Suprapubic skin (tissue), 4 donors: Measurements from ENCODE around the gene TSPAN18. TPM values are rescaled to one million over a fixed set of nuclear protein-coding genes. Genes with fewer than 3 reads are reported as not detected.

Experiments used
- DNase-seq, 2 donors: peaks; one replicate each; pipeline ENCODE4 v3.0.0-alpha.2; 2019; ENCODE audit warnings: low spot score in 2 of 2
- H3K27ac ChIP-seq: fragments of 200-600 bp; sonication (generic); one replicate; pipeline ENCODE4 v1.5.1; 2019
- H3K27me3 ChIP-seq: fragments of 200-600 bp; sonication (generic); one replicate; pipeline ENCODE4 v1.5.1; 2019
- H3K36me3 ChIP-seq: fragments of 200-600 bp; sonication (generic); one replicate; pipeline ENCODE4 v1.5.1; 2019
- H3K4me1 ChIP-seq: fragments of 200-600 bp; sonication (generic); one replicate; pipeline ENCODE4 v1.5.1; 2019
- H3K4me3 ChIP-seq: fragments of 200-600 bp; sonication (generic); one replicate; pipeline ENCODE4 v1.5.1; 2019; ENCODE audit warnings: mild to moderate bottlenecking
- H3K9me3 ChIP-seq: fragments of 200-600 bp; sonication (generic); one replicate; pipeline ENCODE4 v1.5.1; 2019
- CTCF ChIP-seq, 2 donors: fragments of 200-600 bp in 1 of 2; fragments of 450-650 bp in 1 of 2; sonication (generic) in 1 of 2; IDR thresholded peaks; one replicate each; pipeline ENCODE4 v1.5.1; 2016 to 2019; ENCODE audit warnings: antibody characterized with exemption in 2 of 2, mild to moderate bottlenecking in 1 of 2, moderate library complexity in 1 of 2
- EP300 ChIP-seq: sonication (generic); formaldehyde crosslinking; IDR thresholded peaks from one replicate; pipeline ENCODE4 v1.6.1; 2017; ENCODE audit warnings: antibody characterized with exemption
- POLR2A ChIP-seq, 2 donors: fragments of 450-650 bp; IDR thresholded peaks; one replicate each; pipeline ENCODE4 v1.6.1; 2017; ENCODE audit warnings: antibody characterized with exemption in 2 of 2, mild to moderate bottlenecking in 2 of 2, moderate library complexity in 2 of 2
- POLR2AphosphoS5 ChIP-seq, 3 donors: sonication (generic); formaldehyde crosslinking; IDR thresholded peaks; one replicate each; pipeline ENCODE4 v1.6.1; 2017; ENCODE audit warnings: antibody characterized with exemption in 3 of 3
- WGBS: methylation state at CpG from one replicate; pipeline ENCODE4 v1.1.5; 2018; 5-methylcytosine and 5-hydroxymethylcytosine counted together
- total RNA-seq, 4 donors: library from RNA; depleted of rRNA; stranded (reverse); fragments of >200 nt; gene quantifications; one replicate each; pipeline ENCODE4 v1.1.0, GENCODE V29; 2016

Gene TSPAN18
- total RNA-seq, 4 donors from 2014 or later = 1.3 to 5.1 (median 3.9) TPM

GRCh38 chr11:44872556-44872955, 145.8 kb downstream of the TSPAN18 start:
- 95% methylated on average over 1 of the region's 1 CpG for WGBS
- H3K9me3 ChIP-seq = no peaks in the 10 kb centered on the region
- DNase-seq = no peak
- TF ChIP-seq POLR2A (IDR thresholded peaks at IDR 0.05) (no peak), CTCF (IDR thresholded peaks at IDR 0.05) (no peak), EP300 (no peak), POLR2AphosphoS5 (IDR thresholded peaks at IDR 0.05) (no peak)
- H3K27ac ChIP-seq = no peak overlapping the region
- no peak overlapping the region for H3K4me3 ChIP-seq
- H3K27me3 ChIP-seq = no peaks in the 10 kb centered on the region
- no peaks in the 10 kb centered on the region for H3K4me1 ChIP-seq
- H3K36me3 ChIP-seq = no peaks in the 10 kb centered on the region

GRCh38 chr11:44873537-44873936, 146.8 kb downstream of the TSPAN18 start:
- Histone ChIP-seq H3K27me3 (no peaks in the 10 kb centered on the region), H3K9me3 (no peaks in the 10 kb centered on the region)
- WGBS = 40% methylated on average over 1 of the region's 1 CpG

GRCh38 chr11:44874284-44874683, 147.5 kb downstream of the TSPAN18 start:
- TF ChIP-seq POLR2A (IDR thresholded peaks at IDR 0.05) = no peak
- TF ChIP-seq POLR2AphosphoS5 (IDR thresholded peaks at IDR 0.05) = no peak
- no peak for TF ChIP-seq CTCF (IDR thresholded peaks at IDR 0.05)
- no peak for TF ChIP-seq EP300
- Histone ChIP-seq H3K36me3 (no peaks in the 10 kb centered on the region), H3K4me3 (no peak overlapping the region), H3K27ac (no peak overlapping the region), H3K9me3 (no peaks in the 10 kb centered on the region), H3K27me3 (no peaks in the 10 kb centered on the region), H3K4me1 (peaks cover 3% of the 10 kb centered on the region)
- no peak for DNase-seq
- 80% methylated on average over 3 of the region's 3 CpGs for WGBS

More at GRCh38 chr11:44873537-44873936, 146.8 kb downstream of the TSPAN18 start:
- TF ChIP-seq POLR2A (IDR thresholded peaks at IDR 0.05) (no peak), CTCF (IDR thresholded peaks at IDR 0.05) (no peak), POLR2AphosphoS5 (IDR thresholded peaks at IDR 0.05) (no peak), EP300 (no peak)
- no peak overlapping the region for H3K27ac ChIP-seq
- no peak for DNase-seq
- no peaks in the 10 kb centered on the region for H3K36me3 ChIP-seq
- peaks cover 3% of the 10 kb centered on the region for H3K4me1 ChIP-seq
- no peak overlapping the region for H3K4me3 ChIP-seq

DNA sequence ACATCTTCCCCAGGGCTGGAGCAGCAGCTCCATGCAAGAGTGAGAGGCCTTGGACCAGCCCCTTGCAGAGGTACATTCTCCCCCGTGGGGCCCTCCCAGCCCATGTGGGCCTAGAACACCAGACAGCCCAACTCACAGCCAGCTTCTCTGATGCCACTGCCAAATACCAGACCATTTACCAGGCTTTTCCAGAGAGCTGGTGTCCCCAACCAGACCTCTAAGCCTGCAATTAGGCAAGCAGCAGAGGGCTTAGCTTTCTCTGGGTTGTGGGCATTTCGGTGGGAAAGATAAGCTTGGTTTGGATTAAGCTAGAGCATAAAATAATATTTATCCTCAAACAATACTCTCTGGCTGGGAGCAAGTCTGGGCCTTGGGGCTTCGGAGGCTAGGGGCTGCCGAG, 148.3 kb downstream of the TSPAN18 start:
- Histone ChIP-seq H3K4me3 (no peak overlapping the region), H3K9me3 (no peaks in the 10 kb centered on the region), H3K36me3 (no peaks in the 10 kb centered on the region), H3K4me1 (peaks cover 3% of the 10 kb centered on the region), H3K27ac (no peak overlapping the region), H3K27me3 (no peaks in the 10 kb centered on the region)
- no peak for DNase-seq
- no peak for TF ChIP-seq POLR2AphosphoS5 (IDR thresholded peaks at IDR 0.05)
- no peak for TF ChIP-seq EP300
- no peak for TF ChIP-seq CTCF (IDR thresholded peaks at IDR 0.05)
- no peak for TF ChIP-seq POLR2A (IDR thresholded peaks at IDR 0.05)
- WGBS = 86% methylated on average over 4 of the region's 4 CpGs

GRCh38 chr11:44876194-44876723, 149.5 kb downstream of the TSPAN18 start:
- no peak for TF ChIP-seq CTCF (IDR thresholded peaks at IDR 0.05)
- no peak for TF ChIP-seq POLR2AphosphoS5 (IDR thresholded peaks at IDR 0.05)
- no peak for TF ChIP-seq EP300
- Histone ChIP-seq H3K4me1 (peaks cover 3% of the 10 kb centered on the region), H3K9me3 (no peaks in the 10 kb centered on the region), H3K36me3 (no peaks in the 10 kb centered on the region), H3K4me3 (no peak overlapping the region), H3K27me3 (no peaks in the 10 kb centered on the region), H3K27ac (no peak overlapping the region)
- no peak for DNase-seq
- 97% methylated on average over 5 of the region's 5 CpGs for WGBS
